ENCODE data around the gene TNK2.
A peak's percentile ranks its signal among the peaks of the same experiment; 100 is the strongest.
"Not testable (repeated sequence)": the region's sequence is repeated elsewhere in the genome, so short reads cannot be mapped to it uniquely, and the experiment has no call there.

The TNK2 gene

DNA sequence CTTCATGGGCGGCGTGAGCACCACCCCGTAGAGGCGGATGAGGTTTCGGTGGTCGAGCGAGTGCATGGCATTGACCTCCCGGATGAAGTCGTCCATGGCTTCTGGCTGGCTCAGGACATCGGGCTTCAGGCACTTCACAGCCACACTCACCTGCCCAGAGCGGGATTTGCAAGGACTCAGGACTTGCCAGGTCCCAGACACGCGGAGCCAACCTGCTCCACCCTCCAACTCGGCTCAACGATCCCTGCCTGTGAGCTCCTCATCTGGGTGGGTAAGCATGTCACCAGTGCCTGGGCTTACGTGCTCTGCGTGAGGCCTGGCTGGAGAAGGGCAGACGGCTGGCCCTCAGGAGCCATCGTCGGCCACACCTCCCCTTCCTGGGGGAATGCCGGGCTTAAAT is 25.2 kb downstream of the TNK2 start:
- DNase-seq, result no peak

DNA sequence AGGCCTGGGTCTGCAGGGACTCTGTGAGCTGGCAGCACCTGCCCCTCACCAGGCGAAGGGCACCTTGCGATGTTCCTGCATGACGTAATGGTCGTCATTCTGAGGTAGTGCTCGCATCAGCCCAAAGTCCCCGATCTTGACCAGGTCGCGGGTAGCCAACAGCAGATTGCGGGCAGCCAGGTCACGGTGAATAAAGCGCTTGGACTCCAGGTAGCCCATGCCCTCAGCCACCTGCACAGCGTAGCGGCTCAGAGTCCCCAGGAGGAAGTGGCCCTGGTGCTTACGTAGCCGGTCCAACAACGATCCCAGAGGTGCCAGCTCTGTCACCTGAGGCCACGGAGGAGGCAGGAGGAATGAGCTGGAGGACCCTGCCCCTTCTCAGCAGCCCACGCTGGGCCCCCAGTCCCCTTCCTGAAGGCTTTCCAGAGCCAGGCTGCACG is 26.3 kb downstream of the TNK2 start:
- no peak for DNase-seq

DNA sequence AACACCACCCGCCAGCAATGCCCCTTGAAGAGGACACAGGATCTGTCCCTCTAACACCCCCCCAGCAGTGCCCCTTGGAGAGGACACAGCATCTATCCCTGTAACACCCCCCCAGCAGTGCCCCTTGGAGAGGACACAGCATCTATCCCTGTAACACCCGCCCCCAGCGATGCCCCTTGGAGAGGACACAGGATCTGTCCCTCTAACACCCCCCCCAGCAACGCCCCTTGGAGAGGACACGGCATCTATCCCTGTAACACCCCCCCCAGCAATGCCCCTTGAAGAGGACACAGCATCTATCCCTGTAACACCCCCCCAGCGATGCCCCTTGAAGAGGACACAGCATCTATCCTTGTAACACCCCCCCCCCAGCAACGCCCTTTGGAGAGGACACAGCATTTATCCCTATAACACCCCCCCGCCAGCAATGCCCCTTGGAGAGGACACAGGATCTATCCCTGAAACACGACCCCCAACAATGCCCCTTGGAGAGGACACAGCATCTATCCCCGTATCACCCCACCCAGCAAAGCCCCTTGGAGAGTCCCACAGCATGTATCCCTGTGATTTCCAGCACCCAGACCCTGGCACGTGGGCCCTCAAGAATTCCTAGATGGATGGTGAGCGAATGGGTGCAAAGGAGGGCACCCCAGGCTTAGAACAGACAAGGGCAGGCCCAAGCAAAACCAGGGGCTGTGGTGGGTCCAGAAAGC is 26.9 kb downstream of the TNK2 start:
- DNase-seq, result no peak

DNA sequence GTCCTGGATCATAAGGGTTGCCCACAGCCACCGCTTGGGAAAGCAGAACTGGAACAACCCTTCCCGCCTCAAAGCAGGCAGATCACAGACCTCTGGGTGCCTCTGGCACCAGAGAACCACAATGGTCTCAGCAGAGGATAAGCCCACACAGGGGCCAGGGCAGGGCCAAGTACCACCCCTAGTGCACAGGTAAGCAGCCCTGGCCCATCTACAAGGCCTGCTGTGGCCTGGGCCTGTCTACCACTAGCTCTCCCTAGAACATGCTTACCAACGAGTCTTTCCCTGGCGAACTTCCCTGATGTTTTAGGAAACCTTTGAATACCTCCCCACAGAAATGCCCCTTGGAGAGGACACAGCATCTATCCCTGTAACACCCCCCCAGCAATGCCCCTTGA is 28.3 kb downstream of the TNK2 start:
- no peak for DNase-seq

GRCh38 chr3:195879416-195880036 is 28.8 kb downstream of the TNK2 start:
- DNase-seq, result no peak

- DNase-seq, result no peak
Measured at GRCh38 chr3:195878424-195879274, 29.7 kb downstream of the TNK2 start.

DNA sequence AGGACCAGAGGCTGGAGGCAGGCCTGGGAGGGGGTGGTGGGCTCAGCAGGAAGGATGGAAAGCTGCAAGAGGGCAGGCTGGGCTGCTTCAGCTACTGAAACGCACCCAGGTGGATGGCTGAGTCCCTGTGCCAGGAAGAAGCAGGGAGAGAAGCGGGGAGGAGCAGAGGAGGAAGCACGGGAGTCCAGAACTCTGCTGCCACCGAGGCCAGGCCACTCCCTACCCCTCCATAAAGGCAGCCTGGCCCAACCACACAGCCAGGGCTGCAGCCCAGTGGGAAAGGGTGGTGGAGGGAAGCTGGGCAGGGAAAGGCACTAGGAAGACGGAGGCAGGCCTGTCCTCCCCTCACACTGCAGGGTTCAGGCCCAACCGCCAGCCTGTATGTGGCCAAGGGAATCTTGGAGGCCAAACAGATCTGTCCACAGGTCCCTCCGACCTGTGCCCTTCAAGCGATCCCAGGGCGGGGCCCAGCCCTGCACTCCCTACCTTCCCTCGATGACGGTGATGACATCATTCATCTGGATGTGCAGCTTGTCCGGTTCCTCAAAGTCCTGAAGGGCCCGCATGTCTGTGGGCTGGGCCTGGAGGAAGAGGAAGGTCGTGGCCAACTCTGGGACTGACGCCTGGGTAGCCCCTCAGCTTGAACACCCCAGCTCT is 30.5 kb downstream of the TNK2 start:
- no peak for DNase-seq

DNA sequence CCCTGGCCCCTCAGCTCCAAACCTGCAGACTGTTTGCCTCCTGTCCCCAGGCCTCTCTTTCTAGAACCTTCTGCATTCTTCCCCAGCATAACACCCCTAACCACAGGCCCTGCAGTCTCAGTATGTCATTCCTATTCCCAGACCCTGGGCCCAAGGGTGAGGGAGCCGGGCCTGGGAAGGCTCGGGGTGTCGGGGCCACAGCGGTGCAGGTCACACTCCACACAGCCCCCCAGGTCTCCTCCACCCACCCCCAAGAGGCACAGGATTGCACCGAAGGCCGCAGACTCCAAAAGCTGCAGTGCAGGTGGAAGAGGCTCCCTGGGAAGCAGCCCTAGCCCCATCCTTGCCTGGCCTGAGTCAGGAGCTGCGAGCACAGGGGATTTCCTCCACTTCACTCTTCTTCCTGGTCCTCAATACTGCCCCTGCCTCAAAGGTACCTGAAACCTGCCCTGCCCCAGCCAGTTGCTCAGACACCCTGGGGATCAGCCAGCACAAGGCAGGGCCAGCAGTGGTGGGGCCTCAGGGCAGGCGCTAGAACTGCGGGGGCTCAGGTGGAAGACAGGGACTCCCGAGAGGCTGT is 31.1 kb downstream of the TNK2 start:
- DNase-seq, result no peak

GRCh38 chr3:195876297-195877064 is 31.9 kb downstream of the TNK2 start:
- DNase-seq, result no peak

DNA sequence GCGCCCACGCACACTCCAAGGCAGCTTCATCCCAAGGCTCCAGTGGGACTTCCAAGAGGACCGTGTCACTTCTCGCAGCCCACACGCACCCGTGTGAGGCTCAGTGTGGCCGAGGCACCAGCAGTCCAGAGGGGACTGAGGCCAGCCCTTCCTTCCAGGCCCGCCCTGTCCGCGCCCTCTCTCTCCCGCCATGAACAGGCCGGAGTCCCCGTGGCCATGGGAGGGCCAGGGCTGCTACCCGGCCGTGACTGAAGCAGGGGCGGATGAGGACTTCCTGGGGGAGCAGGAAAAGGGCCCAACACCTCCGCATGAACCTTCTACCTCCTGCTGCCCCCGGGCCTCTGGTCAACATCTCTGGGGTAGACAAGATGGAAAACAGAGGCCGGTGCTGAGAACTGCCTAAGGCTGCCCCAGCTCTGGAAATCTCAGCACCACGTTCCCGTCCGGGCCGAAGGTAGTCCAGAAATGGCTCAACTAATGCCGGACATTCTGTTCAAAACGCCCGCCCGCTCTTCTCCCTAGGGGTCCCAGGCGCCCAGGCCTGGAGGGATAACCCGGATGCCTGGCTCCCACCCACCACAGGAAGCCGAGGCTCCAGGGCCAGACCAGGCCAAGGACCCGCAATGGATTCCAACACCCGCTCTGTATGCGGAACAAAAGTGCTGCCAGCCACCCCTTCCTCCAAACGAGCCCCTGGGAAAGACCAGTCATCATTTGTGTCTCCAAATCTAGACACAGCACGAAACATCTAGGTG is 32.7 kb downstream of the TNK2 start:
- no peak for DNase-seq

DNA sequence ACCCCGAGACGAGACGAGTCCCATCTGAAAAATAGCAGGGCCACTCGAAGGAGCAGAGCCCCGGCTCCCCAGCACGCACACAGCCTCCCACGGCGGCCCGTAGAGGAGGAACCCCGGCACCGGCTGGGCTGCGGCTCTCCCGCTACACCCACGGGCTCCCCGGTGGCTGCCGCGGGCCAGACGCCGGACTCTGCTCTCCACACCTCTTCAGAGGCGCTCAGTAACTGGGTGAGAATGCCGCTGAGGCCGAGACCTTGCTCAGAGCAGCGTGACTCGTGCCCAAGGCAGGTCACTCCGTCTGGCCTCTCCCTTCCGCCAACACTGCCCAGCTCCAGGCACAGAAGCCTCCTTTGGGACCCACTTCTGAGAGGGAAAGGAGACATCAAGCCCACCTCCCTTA is 34.4 kb downstream of the TNK2 start:
- no peak for DNase-seq

- no peak for DNase-seq
Measured at GRCh38 chr3:195873281-195873887, 35.0 kb downstream of the TNK2 start.

- DNase-seq, result no peak
Measured at GRCh38 chr3:195872800-195873199, 35.6 kb downstream of the TNK2 start.

DNA sequence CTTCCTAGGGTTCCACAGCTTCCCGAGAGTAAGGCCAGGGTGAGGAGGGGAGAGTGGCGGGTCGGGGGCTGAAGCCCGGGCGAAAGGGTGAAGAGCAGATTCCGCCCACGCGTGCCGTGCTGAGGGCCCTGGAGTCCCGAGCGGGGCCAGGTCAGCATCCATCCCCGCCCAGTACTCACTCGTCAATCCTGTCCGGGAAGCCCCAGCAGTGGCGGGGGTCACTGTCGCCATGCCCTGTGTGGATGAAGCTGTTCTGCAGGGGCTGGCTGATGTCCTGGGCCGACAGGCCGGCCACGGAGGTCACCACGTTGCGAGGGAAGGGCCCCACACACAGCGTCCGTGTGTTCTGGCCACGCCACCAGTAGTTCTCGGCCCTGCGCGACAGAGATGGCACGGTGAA is 36.3 kb downstream of the TNK2 start:
- no peak for DNase-seq

DNA sequence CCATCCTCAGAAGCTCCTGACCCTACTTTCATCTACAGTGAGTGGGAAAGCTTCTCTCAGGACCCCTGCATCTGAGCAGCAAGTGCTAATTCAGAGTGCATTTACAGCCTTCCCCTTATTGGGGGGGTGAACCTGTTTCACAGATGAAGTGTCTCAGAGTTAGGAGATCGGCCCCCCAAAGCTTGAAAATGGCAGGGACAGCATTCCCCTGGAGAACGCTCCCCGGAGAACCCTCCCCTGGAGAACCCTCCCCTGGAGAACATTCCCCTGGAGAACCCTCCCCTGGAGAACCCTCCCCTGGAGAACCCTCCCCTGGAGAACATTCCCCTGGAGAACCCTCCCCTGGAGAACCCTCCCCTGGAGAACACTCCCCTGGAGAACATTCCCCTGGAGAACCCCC is 36.7 kb downstream of the TNK2 start:
- DNase-seq, result not testable (repeated sequence)

DNA sequence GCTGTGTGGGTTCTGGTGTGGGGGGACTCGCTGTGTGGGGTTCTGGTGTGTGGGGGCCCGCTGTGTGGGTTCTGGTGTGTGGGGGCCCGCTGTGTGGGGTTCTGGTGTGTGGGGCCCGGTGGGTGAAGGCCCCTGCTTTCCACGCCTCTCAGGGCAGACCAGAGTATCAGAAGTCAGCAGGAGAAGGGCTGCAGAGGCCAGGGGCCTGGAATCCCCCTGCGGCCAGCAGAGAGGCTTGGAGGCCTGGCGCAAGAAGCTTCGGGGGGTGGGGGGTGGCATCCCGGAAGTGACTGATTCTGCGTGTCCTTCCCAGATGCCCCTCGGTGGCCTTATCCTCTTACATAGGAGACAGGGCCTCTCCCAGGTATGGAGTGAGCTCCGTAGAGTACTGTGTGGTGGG is 37.4 kb downstream of the TNK2 start:
- DNase-seq, result no peak

DNA sequence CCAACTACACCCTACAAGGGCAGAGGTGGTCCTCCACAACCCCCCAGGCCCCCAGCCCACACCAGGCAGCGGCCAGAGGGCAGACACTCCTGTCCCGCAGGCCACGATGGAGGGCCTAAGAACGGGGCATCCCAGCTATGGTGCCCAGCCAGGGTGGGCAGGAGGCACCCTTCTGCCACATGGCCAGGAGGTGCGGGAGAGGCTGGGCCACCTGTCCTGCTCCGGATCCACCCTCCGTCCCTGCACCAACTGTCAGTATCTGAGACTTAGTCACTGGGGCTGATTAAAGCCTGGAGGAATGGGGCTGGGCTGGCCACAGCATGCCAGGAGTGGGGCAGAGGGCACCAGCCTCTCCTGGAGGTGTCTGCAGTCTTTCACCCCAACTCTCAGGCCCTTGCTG is 37.9 kb downstream of the TNK2 start:
- no peak for DNase-seq

DNA sequence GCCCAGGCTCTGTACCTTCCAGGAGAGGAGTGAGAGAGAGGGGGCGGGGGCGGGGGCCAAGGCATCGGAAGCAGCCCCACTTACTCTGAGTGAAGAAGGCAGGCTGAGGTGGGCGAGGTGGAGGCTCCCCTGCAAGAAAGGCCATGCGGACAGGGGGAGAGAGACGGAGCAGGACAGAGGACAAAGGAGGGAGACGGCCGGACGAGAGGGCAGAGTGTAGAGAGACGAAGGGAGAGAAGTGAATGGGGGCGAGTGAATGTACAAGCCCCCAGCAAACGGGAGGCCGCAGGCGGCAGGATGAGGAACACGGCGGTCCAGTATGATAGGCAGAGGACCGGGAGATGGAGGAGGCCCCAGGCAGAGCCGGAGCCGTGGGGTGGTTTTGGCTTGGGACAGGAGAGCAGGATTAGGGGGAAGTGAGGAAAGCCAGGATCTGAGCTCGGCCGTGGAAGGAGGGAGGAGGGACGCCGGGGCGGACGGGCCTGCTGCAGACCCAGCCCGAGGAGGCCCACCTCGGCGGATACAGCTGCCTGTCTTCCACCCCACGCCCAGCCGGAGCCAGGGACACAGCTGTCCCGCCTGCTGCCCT is 38.8 kb downstream of the TNK2 start:
- peak; percentile 50 for DNase-seq

DNA sequence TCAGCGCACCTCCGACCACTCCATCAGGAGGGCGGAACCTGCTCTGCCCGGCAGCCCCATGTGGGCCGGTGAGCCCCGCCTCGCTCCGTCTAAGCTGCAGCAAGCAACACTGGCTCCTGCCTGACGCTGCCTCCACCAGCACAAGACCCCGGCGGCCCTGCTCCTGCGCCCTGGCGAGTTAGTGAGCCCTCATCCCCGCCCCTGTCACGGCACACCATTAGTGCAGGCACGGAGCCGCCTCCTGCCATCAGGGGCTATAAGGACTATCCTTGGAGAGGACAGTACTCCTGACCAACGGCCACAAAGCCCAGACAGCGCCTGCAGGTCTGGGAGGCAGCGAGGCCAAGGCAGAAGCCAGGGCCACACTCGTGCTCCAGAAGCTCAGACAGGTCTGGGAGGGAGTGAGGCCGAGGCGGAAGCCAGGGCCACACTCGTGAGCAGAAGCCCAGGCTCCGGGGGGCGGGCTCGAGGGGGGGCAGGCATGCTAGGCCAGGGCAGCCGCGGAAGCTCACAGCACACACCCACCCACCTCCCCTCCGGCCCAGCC is 39.4 kb downstream of the TNK2 start:
- peak; percentile 20 for DNase-seq

- peak; percentile 33 for DNase-seq
Measured at GRCh38 chr3:195868336-195868865, 40.0 kb downstream of the TNK2 start.
